ENCODE measurements around the gene FAM193A. TPM values are rescaled to one million over a fixed set of nuclear protein-coding genes. Genes with fewer than 3 reads are reported as not detected.

FAM193A gene
- total and polyA plus RNA-seq, 5 donors from 2014 or later, result 0.71 to 44.3 (median 1.6) TPM

DNA sequence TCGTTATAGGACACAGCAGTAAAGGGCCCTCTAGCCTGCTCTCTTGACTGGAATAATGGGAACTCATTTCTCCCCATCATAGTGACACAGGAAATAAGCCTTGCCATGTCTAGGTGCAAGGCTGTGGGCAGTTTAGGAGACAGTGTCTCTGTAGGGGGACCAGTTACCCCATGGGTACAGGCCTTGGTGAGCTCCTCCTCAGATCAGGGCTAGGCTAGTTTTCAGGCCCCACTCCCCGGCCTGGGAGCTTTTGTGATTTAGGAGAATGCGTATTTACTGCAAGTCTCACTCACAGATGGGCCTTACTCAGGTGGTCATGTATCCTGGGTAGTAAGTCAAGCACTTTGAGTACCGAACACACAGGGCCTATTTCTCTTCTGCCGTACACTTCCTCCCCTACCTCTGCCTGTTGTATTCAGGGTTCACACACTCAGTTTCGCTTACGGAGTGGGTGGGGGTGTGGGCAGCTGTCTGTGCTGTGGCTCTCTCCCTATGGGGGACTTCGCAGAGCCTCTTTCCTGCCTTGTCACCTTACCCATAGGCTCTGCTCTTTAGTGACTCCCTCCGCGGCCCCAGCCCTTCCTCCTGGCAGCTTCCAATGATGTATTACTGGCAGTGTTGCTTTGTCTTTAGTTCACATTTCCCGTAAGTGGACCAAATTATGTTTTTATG lies 34.2 kb downstream of the FAM193A start:
- DNase-seq, result peak in 2 of 3 donors; percentile 52 to 87
- H3K27ac ChIP-seq (ENCODE audit: insufficient read depth, low read length, poor library complexity, severe bottlenecking), result peak overlapping the region; percentile 28
- Mint-ChIP-seq H3K36me3 (peaks cover 22% of the 10 kb centered on the region), H3K9me3 (peaks cover 0 to 2% (median 0%) of the 10 kb centered on the region in 7 donors), H3K27me3 (no peaks in the 10 kb centered on the region), H3K4me1 (peaks cover 19 to 72% (median 53%) of the 10 kb centered on the region in 4 donors), H3K4me3 (peak overlapping the region; percentile 54 to 73 (median 64)), H3K27ac (peak overlapping the region; percentile 72 to 86 (median 78))
- peaks cover 20% of the 10 kb centered on the region for H3K4me1 ChIP-seq (ENCODE audit: control insufficient read depth, insufficient read depth, low read length, poor library complexity, severe bottlenecking)
- no peaks in the 10 kb centered on the region for H3K36me3 ChIP-seq (ENCODE audit: control insufficient read depth, insufficient read depth, low read length)
- ATAC-seq (ENCODE audit: low read depth in 2 of 2), result peak; percentile 93 to 97
- no peaks in the 10 kb centered on the region for H3K27me3 ChIP-seq (ENCODE audit: control insufficient read depth, insufficient read depth, low read length)
- H3K4me3 ChIP-seq (ENCODE audit: low read depth, low read length), result peak overlapping the region; percentile 37
- no peaks in the 10 kb centered on the region for H3K9me3 ChIP-seq (ENCODE audit: control insufficient read depth in 2 of 2, low read length in 2 of 2)

GRCh38 chr4:2572076-2572475 lies 35.6 kb downstream of the FAM193A start:
- Histone ChIP-seq H3K27me3 (ENCODE audit: control insufficient read depth, insufficient read depth, low read length) (no peaks in the 10 kb centered on the region), H3K27ac (ENCODE audit: insufficient read depth, low read length, poor library complexity, severe bottlenecking) (no peak overlapping the region), H3K4me3 (ENCODE audit: low read depth, low read length) (no peak overlapping the region), H3K36me3 (ENCODE audit: control insufficient read depth, insufficient read depth, low read length) (no peaks in the 10 kb centered on the region), H3K9me3 (ENCODE audit: control insufficient read depth in 2 of 2, low read length in 2 of 2) (no peaks in the 10 kb centered on the region), H3K4me1 (ENCODE audit: control insufficient read depth, insufficient read depth, low read length, poor library complexity, severe bottlenecking) (peaks cover 20% of the 10 kb centered on the region)
- H3K27me3 Mint-ChIP-seq, result no peaks in the 10 kb centered on the region
- no peak for ATAC-seq (ENCODE audit: low read depth in 2 of 2)
- H3K27ac Mint-ChIP-seq, result peak overlapping the region in 2 of 3 donors; percentile 15 to 28
- DNase-seq, result no peak
- H3K4me3 Mint-ChIP-seq, result peak overlapping the region in 1 of 4 donors; percentile 53
- peaks cover 0 to 2% (median 0%) of the 10 kb centered on the region in 7 donors for H3K9me3 Mint-ChIP-seq
- H3K4me1 Mint-ChIP-seq, result peaks cover 19 to 82% (median 58%) of the 10 kb centered on the region in 4 donors
- peaks cover 24% of the 10 kb centered on the region for H3K36me3 Mint-ChIP-seq

GRCh38 chr4:2572866-2573265 lies 36.4 kb downstream of the FAM193A start:
- Mint-ChIP-seq H3K27ac (peak overlapping the region; percentile 28 to 87 (median 32)), H3K27me3 (no peaks in the 10 kb centered on the region), H3K4me3 (peak overlapping the region in 2 of 4 donors; percentile 18 to 55), H3K36me3 (peaks cover 22% of the 10 kb centered on the region), H3K9me3 (peaks cover 0 to 2% (median 0%) of the 10 kb centered on the region in 7 donors), H3K4me1 (peaks cover 23 to 78% (median 54%) of the 10 kb centered on the region in 4 donors)
- ATAC-seq (ENCODE audit: low read depth in 2 of 2) (no peak), DNase-seq (no peak)
- H3K36me3 ChIP-seq (ENCODE audit: control insufficient read depth, insufficient read depth, low read length), result no peaks in the 10 kb centered on the region
- H3K4me3 ChIP-seq (ENCODE audit: low read depth, low read length), result no peak overlapping the region
- H3K4me1 ChIP-seq (ENCODE audit: control insufficient read depth, insufficient read depth, low read length, poor library complexity, severe bottlenecking), result peaks cover 20% of the 10 kb centered on the region
- H3K9me3 ChIP-seq (ENCODE audit: control insufficient read depth in 2 of 2, low read length in 2 of 2), result no peaks in the 10 kb centered on the region
- H3K27ac ChIP-seq (ENCODE audit: insufficient read depth, low read length, poor library complexity, severe bottlenecking), result no peak overlapping the region
- H3K27me3 ChIP-seq (ENCODE audit: control insufficient read depth, insufficient read depth, low read length), result no peaks in the 10 kb centered on the region

- H3K27me3 ChIP-seq (ENCODE audit: control insufficient read depth, insufficient read depth, low read length), result no peaks in the 10 kb centered on the region
- peak overlapping the region in 2 of 3 donors; percentile 56 to 87 for H3K27ac Mint-ChIP-seq
- H3K9me3 ChIP-seq (ENCODE audit: control insufficient read depth in 2 of 2, low read length in 2 of 2), result no peaks in the 10 kb centered on the region
- H3K4me1 Mint-ChIP-seq, result peaks cover 26 to 73% (median 50%) of the 10 kb centered on the region in 4 donors
- H3K9me3 Mint-ChIP-seq, result peaks cover 0 to 2% (median 0%) of the 10 kb centered on the region in 7 donors
- peaks cover 20% of the 10 kb centered on the region for H3K4me1 ChIP-seq (ENCODE audit: control insufficient read depth, insufficient read depth, low read length, poor library complexity, severe bottlenecking)
- no peak overlapping the region for H3K27ac ChIP-seq (ENCODE audit: insufficient read depth, low read length, poor library complexity, severe bottlenecking)
- no peak overlapping the region for H3K4me3 ChIP-seq (ENCODE audit: low read depth, low read length)
- H3K27me3 Mint-ChIP-seq, result no peaks in the 10 kb centered on the region
- H3K4me3 Mint-ChIP-seq, result no peak overlapping the region
- ATAC-seq (ENCODE audit: low read depth in 2 of 2) (no peak), DNase-seq (no peak)
- peaks cover 20% of the 10 kb centered on the region for H3K36me3 Mint-ChIP-seq
- H3K36me3 ChIP-seq (ENCODE audit: control insufficient read depth, insufficient read depth, low read length), result no peaks in the 10 kb centered on the region
Observed at GRCh38 chr4:2574009-2574408, 37.6 kb downstream of the FAM193A start.

GRCh38 chr4:2574863-2575262 lies 38.4 kb downstream of the FAM193A start:
- ATAC-seq (ENCODE audit: low read depth in 2 of 2) (no peak), DNase-seq (no peak)
- Histone ChIP-seq H3K4me3 (ENCODE audit: low read depth, low read length) (no peak overlapping the region), H3K9me3 (ENCODE audit: control insufficient read depth in 2 of 2, low read length in 2 of 2) (no peaks in the 10 kb centered on the region), H3K4me1 (ENCODE audit: control insufficient read depth, insufficient read depth, low read length, poor library complexity, severe bottlenecking) (peaks cover 18% of the 10 kb centered on the region), H3K27me3 (ENCODE audit: control insufficient read depth, insufficient read depth, low read length) (no peaks in the 10 kb centered on the region), H3K36me3 (ENCODE audit: control insufficient read depth, insufficient read depth, low read length) (no peaks in the 10 kb centered on the region), H3K27ac (ENCODE audit: insufficient read depth, low read length, poor library complexity, severe bottlenecking) (no peak overlapping the region)
- H3K4me3 Mint-ChIP-seq, result no peak overlapping the region
- H3K27ac Mint-ChIP-seq, result peak overlapping the region in 1 of 3 donors; percentile 25
- H3K9me3 Mint-ChIP-seq, result peaks cover 0 to 2% (median 0%) of the 10 kb centered on the region in 7 donors
- peaks cover 20% of the 10 kb centered on the region for H3K36me3 Mint-ChIP-seq
- no peaks in the 10 kb centered on the region for H3K27me3 Mint-ChIP-seq
- H3K4me1 Mint-ChIP-seq, result peaks cover 26 to 68% (median 47%) of the 10 kb centered on the region in 4 donors

- Mint-ChIP-seq H3K27ac (no peak overlapping the region), H3K4me3 (no peak overlapping the region), H3K4me1 (peaks cover 12 to 62% (median 40%) of the 10 kb centered on the region in 4 donors), H3K9me3 (peaks cover 0 to 2% (median 0%) of the 10 kb centered on the region in 7 donors), H3K27me3 (no peaks in the 10 kb centered on the region), H3K36me3 (peaks cover 24% of the 10 kb centered on the region)
- Histone ChIP-seq H3K4me1 (ENCODE audit: control insufficient read depth, insufficient read depth, low read length, poor library complexity, severe bottlenecking) (peaks cover 6% of the 10 kb centered on the region), H3K36me3 (ENCODE audit: control insufficient read depth, insufficient read depth, low read length) (no peaks in the 10 kb centered on the region), H3K27ac (ENCODE audit: insufficient read depth, low read length, poor library complexity, severe bottlenecking) (no peak overlapping the region), H3K4me3 (ENCODE audit: low read depth, low read length) (no peak overlapping the region), H3K9me3 (ENCODE audit: control insufficient read depth in 2 of 2, low read length in 2 of 2) (no peaks in the 10 kb centered on the region), H3K27me3 (ENCODE audit: control insufficient read depth, insufficient read depth, low read length) (no peaks in the 10 kb centered on the region)
- no peak for ATAC-seq (ENCODE audit: low read depth in 2 of 2)
- DNase-seq, result no peak
Observed at GRCh38 chr4:2576290-2576689, 39.8 kb downstream of the FAM193A start.

- Histone ChIP-seq H3K27ac (ENCODE audit: insufficient read depth, low read length, poor library complexity, severe bottlenecking) (no peak overlapping the region), H3K4me3 (ENCODE audit: low read depth, low read length) (no peak overlapping the region), H3K36me3 (ENCODE audit: control insufficient read depth, insufficient read depth, low read length) (no peaks in the 10 kb centered on the region), H3K27me3 (ENCODE audit: control insufficient read depth, insufficient read depth, low read length) (no peaks in the 10 kb centered on the region), H3K9me3 (ENCODE audit: control insufficient read depth in 2 of 2, low read length in 2 of 2) (no peaks in the 10 kb centered on the region), H3K4me1 (ENCODE audit: control insufficient read depth, insufficient read depth, low read length, poor library complexity, severe bottlenecking) (peaks cover 6% of the 10 kb centered on the region)
- Mint-ChIP-seq H3K4me1 (peaks cover 14 to 64% (median 42%) of the 10 kb centered on the region in 4 donors), H3K9me3 (peaks cover 0 to 3% (median 0%) of the 10 kb centered on the region in 7 donors), H3K36me3 (peaks cover 15% of the 10 kb centered on the region), H3K4me3 (no peak overlapping the region), H3K27ac (no peak overlapping the region), H3K27me3 (no peaks in the 10 kb centered on the region)
- DNase-seq (no peak), ATAC-seq (ENCODE audit: low read depth in 2 of 2) (no peak)
Observed at GRCh38 chr4:2578106-2578505, 41.7 kb downstream of the FAM193A start.

DNA sequence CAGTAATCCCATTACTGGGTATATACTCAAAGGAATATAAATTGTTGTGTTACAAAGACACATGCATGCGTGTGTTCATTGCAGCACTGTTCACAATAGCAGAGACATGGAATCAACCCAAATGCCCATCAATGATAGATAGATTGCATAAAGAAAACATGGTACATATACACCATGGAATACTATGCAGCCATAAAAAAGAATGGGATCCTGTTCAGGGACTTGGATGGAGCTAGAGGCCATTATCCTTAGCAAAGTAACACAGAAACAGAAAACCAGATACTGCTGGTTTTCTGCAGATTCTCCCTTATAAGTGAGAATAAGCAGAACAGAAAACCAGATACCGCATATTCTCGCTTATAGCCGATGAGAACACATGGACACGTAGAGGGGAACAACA lies 43.5 kb downstream of the FAM193A start:
- Histone ChIP-seq H3K9me3 (ENCODE audit: control insufficient read depth in 2 of 2, low read length in 2 of 2) (no peaks in the 10 kb centered on the region), H3K36me3 (ENCODE audit: control insufficient read depth, insufficient read depth, low read length) (no peaks in the 10 kb centered on the region), H3K4me1 (ENCODE audit: control insufficient read depth, insufficient read depth, low read length, poor library complexity, severe bottlenecking) (no peaks in the 10 kb centered on the region), H3K27ac (ENCODE audit: insufficient read depth, low read length, poor library complexity, severe bottlenecking) (no peak overlapping the region), H3K4me3 (ENCODE audit: low read depth, low read length) (no peak overlapping the region), H3K27me3 (ENCODE audit: control insufficient read depth, insufficient read depth, low read length) (no peaks in the 10 kb centered on the region)
- Mint-ChIP-seq H3K27ac (no peak overlapping the region), H3K4me1 (peaks cover 25 to 59% (median 48%) of the 10 kb centered on the region in 4 donors), H3K4me3 (peak overlapping the region in 1 of 4 donors; percentile 34), H3K27me3 (no peaks in the 10 kb centered on the region), H3K36me3 (peaks cover 10% of the 10 kb centered on the region), H3K9me3 (peaks cover 0 to 3% (median 0%) of the 10 kb centered on the region in 7 donors)
- DNase-seq, result no peak
- no peak for ATAC-seq (ENCODE audit: low read depth in 2 of 2)

Data from CD4-positive, CD25-positive, alpha-beta regulatory T cell (primary cell).